ENCODE results near the gene PLXDC2.

- TF ChIP-seq IKZF1 (conservative IDR thresholded peaks at IDR 0.05) (no peak), POLR2A (IDR thresholded peaks at IDR 0.05; ENCODE audit: low read depth, low read length) (no peak), PBX3 (IDR thresholded peaks at IDR 0.05; ENCODE audit: insufficient replicate concordance, low read depth, low read length) (no peak), SMAD5 (IDR thresholded peaks at IDR 0.05; ENCODE audit: low read depth) (no peak), CREB1 (IDR thresholded peaks at IDR 0.05; ENCODE audit: low read depth) (no peak), HDAC2 (IDR thresholded peaks at IDR 0.05) (no peak), RFX5 (IDR thresholded peaks at IDR 0.05; ENCODE audit: low read depth, low read length) (no peak), CTCF (IDR thresholded peaks at IDR 0.05 in 2 of 3, conservative IDR thresholded peaks at IDR 0.05 in 1 of 3; ENCODE audit: control insufficient read depth in 2 of 3, extremely low read depth in 1 of 3, insufficient read depth in 1 of 3, low read depth in 3 of 3, low read length in 3 of 3) (no peak), JUND (IDR thresholded peaks at IDR 0.05; ENCODE audit: low read depth, low read length) (no peak)
These were observed at the start of gene PLXDC2 for GRCh38 chr10:19816411-19817230.
